Astrocyte (in vitro differentiated cells and primary cell): ENCODE results near the gene AGBL4.

Experiments
- EZH2 ChIP-seq: IDR thresholded peaks from 2 replicates; pipeline ENCODE4 v1.6.1; 2012; ENCODE audit warnings: mild to moderate bottlenecking, low read length, inconsistent platforms; ENCODE audit not compliant: insufficient read depth
- TF ChIP-seq, protein P1 (sequence below): IDR thresholded peaks from 2 replicates; pipeline ENCODE4 v1.5.1; 2011; ENCODE audit warnings: low read depth, mild to moderate bottlenecking, inconsistent platforms, low read length, moderate library complexity; ENCODE audit not compliant: insufficient read depth

DNA sequence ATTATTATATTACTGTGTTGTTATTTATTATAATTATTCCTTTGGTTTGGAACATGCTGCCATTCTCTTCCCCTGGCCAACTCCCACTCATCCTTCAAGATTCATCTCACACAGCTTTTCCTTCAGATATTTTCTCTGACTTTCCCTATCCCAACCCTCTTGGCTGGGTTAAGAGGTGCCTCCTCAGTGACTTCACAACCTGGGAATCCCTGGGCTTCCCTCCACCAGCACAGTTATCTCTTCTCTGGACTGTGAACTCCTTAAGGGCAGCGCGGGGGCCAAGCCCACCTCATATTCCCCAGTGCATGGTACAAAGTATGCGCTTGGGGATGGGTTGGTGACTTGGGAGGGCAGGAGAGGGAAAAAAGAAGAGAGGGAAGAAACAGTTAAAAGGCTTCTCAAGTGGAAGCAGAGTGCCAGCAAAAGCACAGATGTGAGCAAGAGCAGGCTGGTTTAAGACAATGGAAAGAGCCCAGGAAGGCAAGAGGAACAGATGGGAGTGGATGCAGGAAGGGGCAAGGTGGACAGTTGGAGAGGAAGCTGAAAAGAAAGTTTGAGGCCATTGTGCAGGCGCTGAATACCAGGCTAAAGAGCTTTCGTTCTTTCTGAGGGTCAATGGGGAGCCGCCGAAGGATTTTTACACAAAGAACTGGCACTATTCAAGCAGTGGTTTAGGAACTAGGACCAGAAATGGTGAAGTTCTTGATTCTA lies 1379.4 kb downstream of the AGBL4 start:
- TF ChIP-seq, protein P1, sequence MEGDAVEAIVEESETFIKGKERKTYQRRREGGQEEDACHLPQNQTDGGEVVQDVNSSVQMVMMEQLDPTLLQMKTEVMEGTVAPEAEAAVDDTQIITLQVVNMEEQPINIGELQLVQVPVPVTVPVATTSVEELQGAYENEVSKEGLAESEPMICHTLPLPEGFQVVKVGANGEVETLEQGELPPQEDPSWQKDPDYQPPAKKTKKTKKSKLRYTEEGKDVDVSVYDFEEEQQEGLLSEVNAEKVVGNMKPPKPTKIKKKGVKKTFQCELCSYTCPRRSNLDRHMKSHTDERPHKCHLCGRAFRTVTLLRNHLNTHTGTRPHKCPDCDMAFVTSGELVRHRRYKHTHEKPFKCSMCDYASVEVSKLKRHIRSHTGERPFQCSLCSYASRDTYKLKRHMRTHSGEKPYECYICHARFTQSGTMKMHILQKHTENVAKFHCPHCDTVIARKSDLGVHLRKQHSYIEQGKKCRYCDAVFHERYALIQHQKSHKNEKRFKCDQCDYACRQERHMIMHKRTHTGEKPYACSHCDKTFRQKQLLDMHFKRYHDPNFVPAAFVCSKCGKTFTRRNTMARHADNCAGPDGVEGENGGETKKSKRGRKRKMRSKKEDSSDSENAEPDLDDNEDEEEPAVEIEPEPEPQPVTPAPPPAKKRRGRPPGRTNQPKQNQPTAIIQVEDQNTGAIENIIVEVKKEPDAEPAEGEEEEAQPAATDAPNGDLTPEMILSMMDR, result no peak
- no peak for TF ChIP-seq EZH2
